ENCODE data around the gene MAP3K19.

The MAP3K19 gene

DNA sequence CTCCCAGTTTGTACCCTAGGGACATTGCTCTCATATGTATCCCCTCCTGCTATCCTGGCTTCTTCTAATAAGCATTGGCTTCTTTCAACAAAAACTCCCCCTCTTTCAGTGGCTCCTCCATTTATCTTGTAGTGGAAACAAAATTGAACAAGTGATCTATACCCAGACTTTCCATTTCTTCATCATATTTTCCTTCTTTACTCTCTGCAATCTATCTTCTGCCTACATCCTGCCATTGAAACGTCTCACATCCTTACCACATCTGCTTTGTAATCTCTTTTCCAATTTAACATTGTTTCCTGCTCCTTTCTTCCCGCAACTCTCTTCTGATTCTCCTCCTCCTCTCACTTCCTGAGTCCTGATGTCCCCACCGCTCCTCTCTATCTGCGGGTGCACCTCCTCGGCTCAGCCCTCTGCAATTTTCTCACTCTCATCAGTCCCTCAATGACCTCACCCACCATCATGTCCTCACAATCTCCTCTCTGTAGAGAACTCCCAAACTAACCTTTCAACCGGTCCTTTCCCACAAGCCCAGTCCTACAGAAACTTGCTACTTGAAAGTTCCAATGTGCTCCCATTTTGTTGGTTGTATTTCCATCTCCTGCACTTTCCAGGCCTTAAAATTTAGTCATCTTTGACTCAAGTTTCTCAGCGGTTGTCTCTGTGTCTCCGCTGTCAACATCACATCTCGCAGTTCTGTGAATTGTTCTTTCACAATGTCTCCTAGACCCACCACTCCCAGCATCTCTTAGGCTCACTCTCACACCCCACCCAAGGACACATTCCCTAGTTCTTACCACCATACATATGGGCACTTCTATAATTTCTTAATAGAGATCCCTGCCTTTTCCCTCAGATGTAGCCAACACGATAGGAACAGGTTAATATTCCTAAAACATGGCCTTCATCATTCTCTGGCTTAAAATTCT, 24.0 kb downstream of the MAP3K19 start:
- no peak for DNase-seq (ENCODE audit: low spot score)
- TF ChIP-seq, protein P1, sequence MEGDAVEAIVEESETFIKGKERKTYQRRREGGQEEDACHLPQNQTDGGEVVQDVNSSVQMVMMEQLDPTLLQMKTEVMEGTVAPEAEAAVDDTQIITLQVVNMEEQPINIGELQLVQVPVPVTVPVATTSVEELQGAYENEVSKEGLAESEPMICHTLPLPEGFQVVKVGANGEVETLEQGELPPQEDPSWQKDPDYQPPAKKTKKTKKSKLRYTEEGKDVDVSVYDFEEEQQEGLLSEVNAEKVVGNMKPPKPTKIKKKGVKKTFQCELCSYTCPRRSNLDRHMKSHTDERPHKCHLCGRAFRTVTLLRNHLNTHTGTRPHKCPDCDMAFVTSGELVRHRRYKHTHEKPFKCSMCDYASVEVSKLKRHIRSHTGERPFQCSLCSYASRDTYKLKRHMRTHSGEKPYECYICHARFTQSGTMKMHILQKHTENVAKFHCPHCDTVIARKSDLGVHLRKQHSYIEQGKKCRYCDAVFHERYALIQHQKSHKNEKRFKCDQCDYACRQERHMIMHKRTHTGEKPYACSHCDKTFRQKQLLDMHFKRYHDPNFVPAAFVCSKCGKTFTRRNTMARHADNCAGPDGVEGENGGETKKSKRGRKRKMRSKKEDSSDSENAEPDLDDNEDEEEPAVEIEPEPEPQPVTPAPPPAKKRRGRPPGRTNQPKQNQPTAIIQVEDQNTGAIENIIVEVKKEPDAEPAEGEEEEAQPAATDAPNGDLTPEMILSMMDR (IDR thresholded peaks at IDR 0.05; ENCODE audit: borderline replicate concordance, control extremely low read depth, extremely low read depth, insufficient read depth, missing control alignments): no peak
- in situ Hi-C loops (cut with MboI; ENCODE audit: low sequenced_read_pairs, unreplicated experiment): no loop called here

DNA sequence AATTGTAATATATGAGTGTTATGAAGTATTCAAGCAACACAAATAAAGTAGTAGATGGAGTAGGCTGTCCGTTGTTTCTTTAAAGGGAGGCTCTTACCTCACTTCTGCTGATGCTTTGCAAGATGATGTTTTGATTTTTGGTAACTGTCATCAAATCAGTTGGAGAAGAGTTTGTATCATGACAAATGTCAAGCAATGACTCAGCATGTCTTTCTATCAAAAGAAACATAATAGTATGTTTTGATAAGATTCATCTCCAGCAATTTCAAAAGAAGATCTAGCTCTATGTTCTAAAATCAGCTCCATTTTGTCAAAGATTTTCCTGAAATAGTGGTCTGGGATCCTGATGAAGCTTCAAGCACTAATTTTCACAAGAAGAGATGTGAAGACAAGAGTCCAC, 25.6 kb downstream of the MAP3K19 start:
- TF ChIP-seq, protein P1 (IDR thresholded peaks at IDR 0.05; ENCODE audit: borderline replicate concordance, control extremely low read depth, extremely low read depth, insufficient read depth, missing control alignments): no peak
- DNase-seq (ENCODE audit: low spot score): no peak
- in situ Hi-C loops (cut with MboI; ENCODE audit: low sequenced_read_pairs, unreplicated experiment): no loop called here

DNA sequence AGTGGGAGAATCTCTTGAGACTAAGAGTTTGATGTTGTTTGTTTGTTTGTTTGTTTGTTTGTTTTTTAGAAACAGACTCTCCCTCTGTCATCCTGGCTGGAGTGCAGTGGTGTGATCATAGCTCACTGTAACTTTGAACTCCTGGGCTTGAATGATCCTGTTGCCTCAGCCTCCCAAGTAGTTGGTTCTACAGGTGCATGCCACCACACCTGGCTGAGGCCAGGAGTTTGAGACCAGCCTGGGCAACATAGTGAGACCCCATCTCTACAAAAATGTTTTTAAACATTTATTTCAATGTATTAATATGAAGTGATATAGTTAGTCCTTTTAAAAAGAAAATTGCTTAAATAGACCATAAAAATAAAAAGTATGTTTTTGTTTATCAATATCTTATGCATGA, 35.6 kb downstream of the MAP3K19 start:
- TF ChIP-seq, protein P1 (IDR thresholded peaks at IDR 0.05; ENCODE audit: borderline replicate concordance, control extremely low read depth, extremely low read depth, insufficient read depth, missing control alignments): no peak
- DNase-seq (ENCODE audit: low spot score): no peak
- in situ Hi-C loops (cut with MboI; ENCODE audit: low sequenced_read_pairs, unreplicated experiment): loop anchor here (10.0 kb wide), 1 partner anchor 703 kb away; no protein-coding TSS in a partner anchor

GRCh38 chr2:135010200-135010942, 36.9 kb downstream of the MAP3K19 start:
- in situ Hi-C loops (cut with MboI; ENCODE audit: low sequenced_read_pairs, unreplicated experiment): loop anchor here (10.0 kb wide), 1 partner anchor 704 kb away; no protein-coding TSS in a partner anchor
- TF ChIP-seq, protein P1 (IDR thresholded peaks at IDR 0.05; ENCODE audit: borderline replicate concordance, control extremely low read depth, extremely low read depth, insufficient read depth, missing control alignments): no peak
- no peak for DNase-seq (ENCODE audit: low spot score)

GRCh38 chr2:135009339-135009738, 37.9 kb downstream of the MAP3K19 start:
- in situ Hi-C loops (cut with MboI; ENCODE audit: low sequenced_read_pairs, unreplicated experiment): no loop called here
- no peak for DNase-seq (ENCODE audit: low spot score)

GRCh38 chr2:135005753-135006152, 41.5 kb downstream of the MAP3K19 start:
- no peak for DNase-seq (ENCODE audit: low spot score)
- TF ChIP-seq, protein P1 (IDR thresholded peaks at IDR 0.05; ENCODE audit: borderline replicate concordance, control extremely low read depth, extremely low read depth, insufficient read depth, missing control alignments): no peak
- in situ Hi-C loops (cut with MboI; ENCODE audit: low sequenced_read_pairs, unreplicated experiment): no loop called here

More at GRCh38 chr2:135009339-135009738, 37.9 kb downstream of the MAP3K19 start:
- TF ChIP-seq, protein P1 (IDR thresholded peaks at IDR 0.05; ENCODE audit: borderline replicate concordance, control extremely low read depth, extremely low read depth, insufficient read depth, missing control alignments): no peak
